OCI-LY7 (cell line): Measurements from ENCODE around the gene MAN1A2.

ENCODE experiments used
- EZH2phosphoT487 ChIP-seq: fragments of 200-600 bp; sonication (generic); IDR thresholded peaks from 2 replicates; pipeline ENCODE4 v1.6.1; 2018; ENCODE audit warnings: low read depth, borderline replicate concordance, mild to moderate bottlenecking, mixed run types, antibody characterized with exemption, low read length, moderate library complexity, mixed read lengths
- TF ChIP-seq, protein P1 (sequence below): fragments of 200-600 bp; sonication (generic); conservative IDR thresholded peaks from 2 replicates; pipeline ENCODE4 v1.5.1; 2014; ENCODE audit warnings: mild to moderate bottlenecking, antibody characterized with exemption, low read length, moderate library complexity, mixed read lengths

DNA sequence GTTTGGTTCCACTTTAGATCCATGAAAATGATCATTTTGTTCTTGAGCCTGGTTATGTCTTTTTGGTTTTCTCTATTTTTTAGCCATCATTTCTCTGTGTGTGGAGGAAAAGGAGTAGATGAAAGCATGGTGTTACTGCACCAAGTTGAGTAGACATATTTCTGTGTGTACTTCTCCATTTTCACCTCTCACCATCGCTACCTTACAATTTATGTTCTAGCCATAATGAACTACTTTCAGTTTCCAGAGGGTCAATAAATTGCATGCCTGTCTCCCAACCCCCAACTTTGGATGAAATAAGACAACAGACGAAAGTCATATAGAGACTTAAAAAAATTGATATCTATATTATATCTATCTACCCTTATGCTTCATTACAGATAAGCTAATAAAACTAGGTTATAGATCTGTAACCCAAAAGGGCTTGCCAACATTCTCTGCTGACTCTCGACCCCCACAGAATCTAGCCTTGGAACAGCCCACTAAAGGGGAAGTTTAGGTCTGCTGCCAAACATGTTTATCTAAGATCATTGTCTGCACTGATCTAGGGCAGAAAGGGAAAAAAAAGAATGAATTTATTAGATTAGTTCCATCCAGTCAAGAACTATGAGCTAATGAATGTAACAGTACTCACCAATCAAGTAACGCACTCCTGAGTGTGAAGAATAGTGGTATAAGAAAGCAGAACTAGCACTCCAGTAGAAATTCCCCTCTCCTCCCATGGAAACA lies 7.5 kb upstream of the MAN1A2 start:
- TF ChIP-seq, protein P1, sequence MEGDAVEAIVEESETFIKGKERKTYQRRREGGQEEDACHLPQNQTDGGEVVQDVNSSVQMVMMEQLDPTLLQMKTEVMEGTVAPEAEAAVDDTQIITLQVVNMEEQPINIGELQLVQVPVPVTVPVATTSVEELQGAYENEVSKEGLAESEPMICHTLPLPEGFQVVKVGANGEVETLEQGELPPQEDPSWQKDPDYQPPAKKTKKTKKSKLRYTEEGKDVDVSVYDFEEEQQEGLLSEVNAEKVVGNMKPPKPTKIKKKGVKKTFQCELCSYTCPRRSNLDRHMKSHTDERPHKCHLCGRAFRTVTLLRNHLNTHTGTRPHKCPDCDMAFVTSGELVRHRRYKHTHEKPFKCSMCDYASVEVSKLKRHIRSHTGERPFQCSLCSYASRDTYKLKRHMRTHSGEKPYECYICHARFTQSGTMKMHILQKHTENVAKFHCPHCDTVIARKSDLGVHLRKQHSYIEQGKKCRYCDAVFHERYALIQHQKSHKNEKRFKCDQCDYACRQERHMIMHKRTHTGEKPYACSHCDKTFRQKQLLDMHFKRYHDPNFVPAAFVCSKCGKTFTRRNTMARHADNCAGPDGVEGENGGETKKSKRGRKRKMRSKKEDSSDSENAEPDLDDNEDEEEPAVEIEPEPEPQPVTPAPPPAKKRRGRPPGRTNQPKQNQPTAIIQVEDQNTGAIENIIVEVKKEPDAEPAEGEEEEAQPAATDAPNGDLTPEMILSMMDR = no peak
- no peak for TF ChIP-seq EZH2phosphoT487
